ENCODE measurements around the gene ACAA1.
"Not testable (repeated sequence)": the region's sequence is repeated elsewhere in the genome, so short reads cannot be mapped to it uniquely, and the experiment has no call there.

GRCh38 chr3:38087278-38087677 lies 49.6 kb downstream of the ACAA1 start:
- not testable (repeated sequence) for TF ChIP-seq CTCF (conservative IDR thresholded peaks at IDR 0.05; ENCODE audit: low read depth, low read length); BHLHE40 (IDR thresholded peaks at IDR 0.05; ENCODE audit: low read depth, low read length)
